Measurements from ENCODE around the gene TUBB4A.

- TF ChIP-seq CTCF (conservative IDR thresholded peaks at IDR 0.05) = no peak
- TF ChIP-seq EZH2 (IDR thresholded peaks at IDR 0.05; ENCODE audit: low read depth) = no peak
Observed at GRCh38 chr19:6524311-6524710, 22.2 kb upstream of the TUBB4A start.
